Measurements from ENCODE around the gene NIT2. TPM values are rescaled to one million over a fixed set of nuclear protein-coding genes. Genes with fewer than 3 reads are reported as not detected.

NIT2 gene
- total and polyA plus RNA-seq, 8 donors, result 30.8 to 55.8 (median 45.3) TPM

GRCh38 chr3:100295089-100295488 lies 39.5 kb upstream of the NIT2 start:
- no peak for TF ChIP-seq CTCF (IDR thresholded peaks at IDR 0.05)
- intact Hi-C loops (cut with DNase I), result no loop called here
- H3K36me3 ChIP-seq, result peaks cover 0 to 95% of the 10 kb centered on the region in 2 donors
- H3K9me3 ChIP-seq, result no peaks in the 10 kb centered on the region
- H3K4me1 ChIP-seq, result no peaks in the 10 kb centered on the region
- no peaks in the 10 kb centered on the region for H3K27me3 ChIP-seq
- DNase-seq (no peak), ATAC-seq (no peak)
- no peak overlapping the region for H3K4me3 ChIP-seq
- no peak overlapping the region for H3K27ac ChIP-seq

- TF ChIP-seq CTCF (IDR thresholded peaks at IDR 0.05), result no peak
- H3K36me3 ChIP-seq, result peaks cover 0 to 97% of the 10 kb centered on the region in 2 donors
- no peaks in the 10 kb centered on the region for H3K9me3 ChIP-seq
- no peak for DNase-seq
- H3K27me3 ChIP-seq, result no peaks in the 10 kb centered on the region
- intact Hi-C loops (cut with DNase I), result no loop called here
- no peaks in the 10 kb centered on the region for H3K4me1 ChIP-seq
- H3K4me3 ChIP-seq, result no peak overlapping the region
- no peak for ATAC-seq
- no peak overlapping the region for H3K27ac ChIP-seq
These were observed 36.8 kb upstream of the NIT2 start for GRCh38 chr3:100297784-100298183.

- Histone ChIP-seq H3K36me3 (peaks cover 0 to 87% of the 10 kb centered on the region in 2 donors), H3K4me3 (no peak overlapping the region), H3K9me3 (no peaks in the 10 kb centered on the region), H3K27me3 (no peaks in the 10 kb centered on the region), H3K4me1 (no peaks in the 10 kb centered on the region), H3K27ac (no peak overlapping the region)
- no peak for TF ChIP-seq CTCF (IDR thresholded peaks at IDR 0.05)
- intact Hi-C loops (cut with DNase I), result no loop called here
- DNase-seq, result no peak
- ATAC-seq, result no peak
These were observed 35.5 kb upstream of the NIT2 start for GRCh38 chr3:100299016-100299415.

DNA sequence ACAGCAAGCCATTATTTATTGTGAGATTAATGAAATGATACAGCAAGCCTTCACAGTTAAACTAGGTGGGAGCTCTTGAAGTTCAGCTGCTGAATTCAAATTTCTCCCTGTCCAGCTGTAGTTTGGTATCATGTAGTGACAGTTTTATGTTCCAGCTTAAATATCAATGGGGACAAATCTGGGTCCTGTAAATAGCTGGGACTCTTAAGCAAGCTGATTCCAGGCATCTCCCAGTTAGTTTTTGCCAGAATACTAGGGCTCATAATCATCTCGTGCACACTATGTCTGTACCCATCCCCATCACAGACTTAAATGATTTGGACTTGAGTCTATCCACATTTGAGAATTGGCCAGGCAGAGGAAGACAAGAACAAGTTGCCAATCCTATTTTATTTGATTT lies 27.9 kb upstream of the NIT2 start:
- H3K9me3 ChIP-seq, result no peaks in the 10 kb centered on the region
- no peaks in the 10 kb centered on the region for H3K27me3 ChIP-seq
- no peak for ATAC-seq
- no peak for TF ChIP-seq CTCF (IDR thresholded peaks at IDR 0.05)
- no peak overlapping the region for H3K4me3 ChIP-seq
- intact Hi-C loops (cut with DNase I), result no loop called here
- peaks cover 0 to 76% of the 10 kb centered on the region in 2 donors for H3K36me3 ChIP-seq
- no peak for DNase-seq
- H3K27ac ChIP-seq, result no peak overlapping the region
- H3K4me1 ChIP-seq, result peaks cover 0 to 8% of the 10 kb centered on the region in 2 donors

GRCh38 chr3:100310355-100310965 lies 24.1 kb upstream of the NIT2 start:
- no peak overlapping the region for H3K27ac ChIP-seq
- H3K4me3 ChIP-seq, result no peak overlapping the region
- no peak for ATAC-seq
- no peak for TF ChIP-seq CTCF (IDR thresholded peaks at IDR 0.05)
- H3K9me3 ChIP-seq, result no peaks in the 10 kb centered on the region
- no peak for DNase-seq
- peaks cover 0 to 78% of the 10 kb centered on the region in 2 donors for H3K36me3 ChIP-seq
- intact Hi-C loops (cut with DNase I), result loop anchor here in 1 of 2 donors (10.0 kb wide), 1 partner anchor 284 kb away; no protein-coding TSS in a partner anchor
- H3K4me1 ChIP-seq, result peaks cover 0 to 8% of the 10 kb centered on the region in 2 donors
- H3K27me3 ChIP-seq, result no peaks in the 10 kb centered on the region
